ENCODE results near the gene ISL2. TPM values are rescaled to one million over a fixed set of nuclear protein-coding genes. Genes with fewer than 3 reads are reported as not detected.

ISL2 gene
- total RNA-seq, 6 experiments from 2014 or later: 3.7 to 6.6 (median 5.0) TPM

DNA sequence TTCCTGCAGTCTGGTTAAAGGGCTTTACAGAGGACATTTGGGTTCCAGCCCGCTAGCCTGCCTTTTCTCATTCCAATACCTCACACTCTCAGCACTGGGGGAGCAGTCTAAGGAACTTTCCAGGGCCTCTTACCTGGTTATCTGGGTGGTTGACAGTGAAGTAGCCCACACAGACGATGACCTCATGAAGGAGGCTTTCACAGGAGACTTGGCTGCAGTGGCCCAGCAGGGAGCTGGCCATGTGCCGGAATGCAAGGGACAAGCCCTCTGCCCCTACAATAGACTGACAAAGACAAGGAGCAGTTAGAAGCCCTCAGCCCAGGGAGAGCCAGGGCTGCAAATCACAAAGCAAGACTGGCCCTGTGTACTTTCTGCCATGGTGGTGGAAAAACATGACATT lies 39.5 kb downstream of the ISL2 start:
- H3K4me1 Mint-ChIP-seq (ENCODE audit: low read depth): no peaks in the 10 kb centered on the region
- H3K27me3 Mint-ChIP-seq (ENCODE audit: insufficient read depth): no peaks in the 10 kb centered on the region; the same call in 1 of the 2 replicates
- peaks cover 7% of the 10 kb centered on the region; the same call in 1 of the 2 replicates for H3K36me3 Mint-ChIP-seq (ENCODE audit: low read depth)
- TF ChIP-seq, protein P1, sequence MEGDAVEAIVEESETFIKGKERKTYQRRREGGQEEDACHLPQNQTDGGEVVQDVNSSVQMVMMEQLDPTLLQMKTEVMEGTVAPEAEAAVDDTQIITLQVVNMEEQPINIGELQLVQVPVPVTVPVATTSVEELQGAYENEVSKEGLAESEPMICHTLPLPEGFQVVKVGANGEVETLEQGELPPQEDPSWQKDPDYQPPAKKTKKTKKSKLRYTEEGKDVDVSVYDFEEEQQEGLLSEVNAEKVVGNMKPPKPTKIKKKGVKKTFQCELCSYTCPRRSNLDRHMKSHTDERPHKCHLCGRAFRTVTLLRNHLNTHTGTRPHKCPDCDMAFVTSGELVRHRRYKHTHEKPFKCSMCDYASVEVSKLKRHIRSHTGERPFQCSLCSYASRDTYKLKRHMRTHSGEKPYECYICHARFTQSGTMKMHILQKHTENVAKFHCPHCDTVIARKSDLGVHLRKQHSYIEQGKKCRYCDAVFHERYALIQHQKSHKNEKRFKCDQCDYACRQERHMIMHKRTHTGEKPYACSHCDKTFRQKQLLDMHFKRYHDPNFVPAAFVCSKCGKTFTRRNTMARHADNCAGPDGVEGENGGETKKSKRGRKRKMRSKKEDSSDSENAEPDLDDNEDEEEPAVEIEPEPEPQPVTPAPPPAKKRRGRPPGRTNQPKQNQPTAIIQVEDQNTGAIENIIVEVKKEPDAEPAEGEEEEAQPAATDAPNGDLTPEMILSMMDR (IDR thresholded peaks at IDR 0.05): no peak
- H3K9me3 Mint-ChIP-seq: no peaks in the 10 kb centered on the region
- H3K27ac Mint-ChIP-seq: no peak overlapping the region
- H3K4me3 Mint-ChIP-seq: no peak overlapping the region
- no peak for DNase-seq

DNA sequence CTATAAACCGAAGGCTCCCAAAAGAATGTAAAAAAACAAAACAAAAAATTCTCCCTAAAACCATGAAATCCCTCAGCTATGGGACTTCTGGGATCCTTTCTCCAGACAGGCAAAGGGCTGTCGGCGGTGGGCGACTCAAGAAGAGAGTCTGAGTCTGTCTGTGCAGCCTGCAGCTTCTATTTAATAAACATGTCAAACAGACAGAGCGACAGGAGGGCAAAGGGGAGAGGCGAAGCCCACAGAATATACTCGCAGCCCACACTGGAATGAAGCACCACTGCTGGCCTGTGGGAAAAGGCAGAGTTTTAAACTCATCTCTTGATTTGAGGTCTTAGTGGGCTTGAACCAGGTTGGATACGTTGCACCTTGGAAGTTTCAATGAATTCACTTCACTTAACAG lies 40.2 kb downstream of the ISL2 start:
- Mint-ChIP-seq H3K27ac (no peak overlapping the region), H3K9me3 (no peaks in the 10 kb centered on the region), H3K4me1 (ENCODE audit: low read depth) (no peaks in the 10 kb centered on the region), H3K4me3 (no peak overlapping the region), H3K36me3 (ENCODE audit: low read depth) (peaks cover 7% of the 10 kb centered on the region; the same call in 1 of the 2 replicates), H3K27me3 (ENCODE audit: insufficient read depth) (no peaks in the 10 kb centered on the region; the same call in 1 of the 2 replicates)
- no peak for DNase-seq
- TF ChIP-seq, protein P1 (IDR thresholded peaks at IDR 0.05): no peak

DNA sequence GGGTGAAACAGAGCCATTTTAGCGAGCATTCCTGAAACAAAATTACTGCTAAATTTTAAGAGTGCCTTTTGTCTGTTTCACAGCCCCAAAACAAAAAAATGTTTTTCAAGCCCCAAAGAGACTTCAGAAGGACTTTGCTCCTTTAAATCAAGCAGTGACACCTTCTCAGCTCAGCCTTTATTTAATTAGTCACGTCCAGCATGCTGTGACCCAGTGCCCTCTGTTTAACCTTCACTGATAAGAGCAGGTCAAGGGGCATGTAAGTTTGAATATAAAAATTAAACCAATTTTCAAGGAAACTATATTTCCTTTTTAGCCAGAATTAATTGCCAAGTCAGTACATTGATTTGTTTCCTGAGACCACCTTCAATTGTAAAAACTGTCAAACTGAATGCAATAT lies 40.6 kb downstream of the ISL2 start:
- Mint-ChIP-seq H3K9me3 (no peaks in the 10 kb centered on the region), H3K27me3 (ENCODE audit: insufficient read depth) (no peaks in the 10 kb centered on the region; the same call in 1 of the 2 replicates), H3K36me3 (ENCODE audit: low read depth) (peaks cover 3% of the 10 kb centered on the region; the same call in 1 of the 2 replicates), H3K4me3 (no peak overlapping the region), H3K4me1 (ENCODE audit: low read depth) (no peaks in the 10 kb centered on the region), H3K27ac (no peak overlapping the region)
- no peak for DNase-seq
- TF ChIP-seq, protein P1 (IDR thresholded peaks at IDR 0.05): no peak

DNA sequence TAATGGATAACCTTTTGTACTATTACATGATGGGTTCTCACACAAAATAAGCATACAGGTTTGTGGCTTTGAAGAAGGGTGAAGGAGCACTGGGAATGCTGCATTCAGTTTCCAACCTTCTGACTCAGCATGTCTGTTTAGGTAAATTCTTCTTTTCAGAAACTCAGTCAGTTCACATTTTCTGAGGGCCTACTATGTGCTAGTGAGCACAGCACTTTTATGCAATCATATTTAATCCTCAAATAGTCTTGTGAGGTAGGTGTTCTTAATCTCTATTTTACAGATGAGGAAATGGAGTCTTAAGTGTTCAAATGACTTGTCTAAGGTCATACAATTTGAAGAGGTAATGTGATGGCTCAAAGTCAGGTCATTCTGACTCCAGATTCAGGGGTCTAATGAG lies 41.2 kb downstream of the ISL2 start:
- Mint-ChIP-seq H3K9me3 (no peaks in the 10 kb centered on the region), H3K27me3 (ENCODE audit: insufficient read depth) (no peaks in the 10 kb centered on the region), H3K4me3 (no peak overlapping the region), H3K4me1 (ENCODE audit: low read depth) (no peaks in the 10 kb centered on the region), H3K27ac (no peak overlapping the region), H3K36me3 (ENCODE audit: low read depth) (no peaks in the 10 kb centered on the region)
- TF ChIP-seq, protein P1 (IDR thresholded peaks at IDR 0.05): no peak
- DNase-seq: no peak

DNA sequence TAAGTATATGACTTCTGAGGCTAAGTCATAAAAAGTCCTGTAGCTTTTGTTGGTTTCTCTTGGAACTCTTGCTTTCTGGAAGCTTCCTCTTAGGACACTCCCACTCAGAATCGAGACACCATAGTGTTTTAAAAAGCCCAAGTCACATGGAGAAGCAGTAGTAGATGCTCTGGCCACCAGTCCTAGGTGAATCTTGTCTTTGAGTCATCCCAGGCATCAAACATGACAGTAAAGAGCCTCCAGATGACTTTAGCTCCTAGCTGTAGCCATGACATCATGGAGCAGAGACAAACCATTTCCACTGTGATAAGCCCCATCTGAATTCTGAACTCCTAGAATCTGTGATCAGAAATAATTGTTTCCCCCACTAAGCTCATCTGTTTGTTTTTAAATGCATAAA lies 42.1 kb downstream of the ISL2 start:
- Mint-ChIP-seq H3K4me1 (ENCODE audit: low read depth) (no peaks in the 10 kb centered on the region), H3K36me3 (ENCODE audit: low read depth) (no peaks in the 10 kb centered on the region), H3K9me3 (no peaks in the 10 kb centered on the region), H3K27ac (no peak overlapping the region), H3K27me3 (ENCODE audit: insufficient read depth) (no peaks in the 10 kb centered on the region), H3K4me3 (no peak overlapping the region)
- TF ChIP-seq, protein P1 (IDR thresholded peaks at IDR 0.05): no peak
- DNase-seq: no peak

DNA sequence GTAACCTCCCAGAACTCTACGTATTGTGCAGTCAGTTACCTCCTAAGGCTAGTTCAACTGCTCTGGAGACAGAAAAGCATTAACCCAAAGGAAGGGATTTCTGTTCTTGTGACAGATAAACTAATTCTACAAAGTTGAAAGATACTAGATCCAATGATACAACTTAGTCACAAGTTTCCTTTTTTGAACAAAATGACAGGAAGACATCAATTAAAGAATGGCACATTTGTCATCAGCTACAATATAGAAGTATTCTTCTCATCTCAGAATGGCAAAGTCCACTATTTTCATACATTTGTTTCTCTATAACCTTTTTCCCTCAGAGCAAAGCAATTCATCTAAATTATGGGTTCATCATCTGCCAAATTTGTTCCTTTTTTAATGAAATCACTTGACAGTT lies 43.7 kb downstream of the ISL2 start:
- H3K4me1 Mint-ChIP-seq (ENCODE audit: low read depth): no peaks in the 10 kb centered on the region
- TF ChIP-seq, protein P1 (IDR thresholded peaks at IDR 0.05): no peak
- no peaks in the 10 kb centered on the region for H3K27me3 Mint-ChIP-seq (ENCODE audit: insufficient read depth)
- no peaks in the 10 kb centered on the region for H3K9me3 Mint-ChIP-seq
- no peak overlapping the region for H3K4me3 Mint-ChIP-seq
- no peak overlapping the region for H3K27ac Mint-ChIP-seq
- no peaks in the 10 kb centered on the region for H3K36me3 Mint-ChIP-seq (ENCODE audit: low read depth)
- no peak for DNase-seq
